HL-60 (cell line): ENCODE data around the gene ITGB1BP2.

Experiments used
- CTCF ChIP-seq: IDR thresholded peaks from one replicate; pipeline ENCODE4 v1.5.1; 2011; ENCODE audit warnings: low read length, control low read depth, inconsistent platforms; ENCODE audit not compliant: insufficient read depth
- GABPA ChIP-seq: IDR thresholded peaks from 2 replicates; pipeline ENCODE4 v1.6.1; 2012; ENCODE audit warnings: low read depth
- POLR2AphosphoS5 ChIP-seq: IDR thresholded peaks from 2 replicates; pipeline ENCODE4 v1.6.1; 2012; ENCODE audit warnings: low read depth
- REST ChIP-seq: IDR thresholded peaks from 2 replicates; pipeline ENCODE4 v1.6.1; 2012; ENCODE audit warnings: low read depth; ENCODE audit not compliant: insufficient replicate concordance

GRCh38 chrX:71320126-71320525 is 18.6 kb downstream of the ITGB1BP2 start:
- TF ChIP-seq POLR2AphosphoS5 = no peak
- TF ChIP-seq CTCF = no peak
- no peak for TF ChIP-seq GABPA
- TF ChIP-seq REST = no peak
